H9 (cell line): ENCODE results near the gene SRRD. TPM values are rescaled to one million over a fixed set of nuclear protein-coding genes. Genes with fewer than 3 reads are reported as not detected.

ENCODE experiments used
- DNase-seq: peaks from one replicate; pipeline ENCODE4 v3.0.0-alpha.2; 2017
- H2AFZ ChIP-seq: one replicate; pipeline ENCODE4 v1.6.1; 2013; ENCODE audit warnings: mild to moderate bottlenecking, low read length, control low read depth, moderate library complexity
- H2AK5ac ChIP-seq: 2 replicates; pipeline ENCODE4 v1.6.1; 2013; ENCODE audit warnings: low read length, control low read depth, mixed read lengths; ENCODE audit not compliant: insufficient read length
- H2BK120ac ChIP-seq: one replicate; pipeline ENCODE4 v1.6.1; 2013; ENCODE audit warnings: low read depth, mild to moderate bottlenecking, low read length, control low read depth, inconsistent platforms; ENCODE audit not compliant: poor library complexity, severe bottlenecking
- H2BK12ac ChIP-seq: 2 replicates; pipeline ENCODE4 v1.6.1; 2013; ENCODE audit warnings: low read length, control low read depth, mixed read lengths, low read depth; ENCODE audit not compliant: insufficient read length
- H2BK15ac ChIP-seq: 2 replicates; pipeline ENCODE4 v1.6.1; 2013; ENCODE audit warnings: low read depth, low read length, control low read depth
- H2BK20ac ChIP-seq: one replicate; pipeline ENCODE4 v1.6.1; 2013; ENCODE audit warnings: low read depth, mild to moderate bottlenecking, low read length, control low read depth, inconsistent platforms; ENCODE audit not compliant: poor library complexity, severe bottlenecking
- H2BK5ac ChIP-seq: 2 replicates; pipeline ENCODE4 v1.6.1; 2013; ENCODE audit warnings: low read length, control low read depth, mixed read lengths; ENCODE audit not compliant: insufficient read length
- H3K14ac ChIP-seq: 2 replicates; pipeline ENCODE4 v1.6.1; 2013; ENCODE audit warnings: low read length, control low read depth; ENCODE audit not compliant: insufficient read depth
- H3K18ac ChIP-seq: 2 replicates; pipeline ENCODE4 v1.6.1; 2013; ENCODE audit warnings: low read depth, mild to moderate bottlenecking, mixed read lengths, low read length, control low read depth; ENCODE audit not compliant: insufficient read length
- H3K23ac ChIP-seq: 2 replicates; pipeline ENCODE4 v1.6.1; 2013; ENCODE audit warnings: low read length, control low read depth, mixed read lengths, low read depth; ENCODE audit not compliant: insufficient read length
- H3K23me2 ChIP-seq: 2 replicates; pipeline ENCODE4 v1.6.1; 2013; ENCODE audit warnings: low read depth, mild to moderate bottlenecking, mixed read lengths, low read length, control low read depth; ENCODE audit not compliant: insufficient read length, poor library complexity, severe bottlenecking
- H3K27ac ChIP-seq: 2 replicates; pipeline ENCODE4 v1.5.1; 2013; ENCODE audit warnings: low read length, control low read depth, mixed read lengths, low read depth; ENCODE audit not compliant: insufficient read length
- H3K27me3 ChIP-seq: 2 replicates; pipeline ENCODE4 v1.6.1; 2013; ENCODE audit warnings: low read length, control low read depth, inconsistent platforms; ENCODE audit not compliant: insufficient read depth
- H3K4ac ChIP-seq: 2 replicates; pipeline ENCODE4 v1.6.1; 2013; ENCODE audit warnings: low read depth, mild to moderate bottlenecking, control low read depth, inconsistent platforms, low read length, moderate library complexity
- H3K4me1 ChIP-seq: 2 replicates; pipeline ENCODE4 v1.6.1; 2013; ENCODE audit warnings: low read length, control low read depth, inconsistent platforms; ENCODE audit not compliant: insufficient read depth
- H3K4me2 ChIP-seq: 2 replicates; pipeline ENCODE4 v1.6.1; 2013; ENCODE audit warnings: low read length, control low read depth, mixed read lengths; ENCODE audit not compliant: insufficient read length, insufficient read depth
- H3K56ac ChIP-seq: 2 replicates; pipeline ENCODE4 v1.6.1; 2013; ENCODE audit warnings: low read depth, mild to moderate bottlenecking, mixed read lengths, low read length, control low read depth; ENCODE audit not compliant: insufficient read length
- H3K79me1 ChIP-seq: 2 replicates; pipeline ENCODE4 v1.6.1; 2013; ENCODE audit warnings: low read depth, mild to moderate bottlenecking, moderate library complexity, low read length, control low read depth, inconsistent platforms; ENCODE audit not compliant: insufficient read depth, poor library complexity, severe bottlenecking
- H3K79me2 ChIP-seq: 2 replicates; pipeline ENCODE4 v1.6.1; 2013; ENCODE audit warnings: low read length, control low read depth, inconsistent platforms; ENCODE audit not compliant: insufficient read depth
- H3K9ac ChIP-seq: 2 replicates; pipeline ENCODE4 v1.6.1; 2013; ENCODE audit warnings: low read length, control low read depth, mixed read lengths; ENCODE audit not compliant: insufficient read length; ENCODE audit errors: extremely low read depth
- H3K9me3 ChIP-seq: one replicate; pipeline ENCODE4 v1.6.1; 2013; ENCODE audit warnings: low read depth, low read length, inconsistent platforms; ENCODE audit not compliant: control insufficient read depth
- H3T11ph ChIP-seq: one replicate; pipeline ENCODE4 v1.6.1; 2013; ENCODE audit warnings: mild to moderate bottlenecking, low read length, control low read depth, inconsistent platforms
- H4K20me1 ChIP-seq: one replicate; pipeline ENCODE4 v1.6.1; 2013; ENCODE audit not compliant: control insufficient read depth, insufficient read length, insufficient read depth
- H4K5ac ChIP-seq: 2 replicates; pipeline ENCODE4 v1.6.1; 2013; ENCODE audit warnings: low read depth, mild to moderate bottlenecking, mixed read lengths, low read length, control low read depth; ENCODE audit not compliant: insufficient read length
- H4K8ac ChIP-seq: replicated peaks from 2 replicates; pipeline ENCODE4 v1.6.1; 2013; ENCODE audit warnings: low read length, control low read depth, mixed read lengths, low read depth; ENCODE audit not compliant: insufficient read length
- H4K91ac ChIP-seq: 2 replicates; pipeline ENCODE4 v1.6.1; 2013; ENCODE audit warnings: low read depth, mild to moderate bottlenecking, moderate library complexity, mixed read lengths, low read length, control low read depth; ENCODE audit not compliant: insufficient read length
- H3K27ac Mint-ChIP-seq, 3 experiments: 2 replicates in 2 of 3; 3 replicates in 1 of 3; pipeline ENCODE4 v1.8.0; 2020 to 2021; ENCODE audit warnings: mixed read lengths in 3 of 3, mild to moderate bottlenecking in 1 of 3, moderate library complexity in 1 of 3
- H3K27me3 Mint-ChIP-seq: 2 replicates; pipeline ENCODE4 v1.8.0; 2021; ENCODE audit warnings: low read depth, mild to moderate bottlenecking, moderate library complexity, mixed read lengths
- H3K36me3 Mint-ChIP-seq, 3 experiments: 2 replicates in 2 of 3; 3 replicates in 1 of 3; pipeline ENCODE4 v1.8.0; 2020 to 2021; ENCODE audit warnings: low read depth in 3 of 3, mixed read lengths in 3 of 3; ENCODE audit not compliant: insufficient read depth in 1 of 3
- H3K4me1 Mint-ChIP-seq, 2 experiments: 2 replicates each; pipeline ENCODE4 v1.8.0; 2020; ENCODE audit warnings: mixed read lengths in 2 of 2
- H3K4me3 Mint-ChIP-seq, 2 experiments: 2 replicates in 1 of 2; 3 replicates in 1 of 2; pipeline ENCODE4 v1.8.0; 2020 to 2021; ENCODE audit warnings: mild to moderate bottlenecking in 2 of 2, mixed read lengths in 2 of 2, moderate library complexity in 1 of 2
- H3K9me3 Mint-ChIP-seq, 2 experiments: 2 replicates in 1 of 2; 3 replicates in 1 of 2; pipeline ENCODE4 v1.8.0; 2020; ENCODE audit warnings: mild to moderate bottlenecking in 2 of 2, mixed read lengths in 2 of 2, moderate library complexity in 1 of 2
- CTCF ChIP-seq: fragments of 200-600 bp; sonication (generic); conservative IDR thresholded peaks from 3 replicates; pipeline ENCODE4 v1.8.0; 2021; ENCODE audit warnings: antibody characterized with exemption, mild to moderate bottlenecking
- WGBS: extraction: QIAGEN DNeasy Blood & Tissue Kit; methylation state at CpG from one replicate; pipeline ENCODE4 v1.1.7; 2013; ENCODE audit warnings: missing lambda C conversion rate, low lambda C conversion rate, mixed read lengths; ENCODE audit not compliant: insufficient read length; ENCODE audit errors: extremely low coverage; 5-methylcytosine and 5-hydroxymethylcytosine counted together
- total RNA-seq: library from RNA; stranded (reverse); gene quantifications from 2 replicates; pipeline ENCODE4 v1.2.1, GENCODE V29; 2021

Gene SRRD
- total RNA-seq, 1 experiment from 2014 or later = 36.0 TPM

- H3K36me3 Mint-ChIP-seq = peaks cover 44 to 75% (median 64%) of the 10 kb centered on the region in 3 experiments
- WGBS = no CpG with 5 or more reads among the region's 7 CpGs
- no peak overlapping the region for H2AFZ ChIP-seq
Observed at GRCh38 chr22:26534171-26534855, 50.6 kb downstream of the SRRD start.

More at GRCh38 chr22:26534171-26534855, 50.6 kb downstream of the SRRD start:
- Histone ChIP-seq H2BK120ac (no peak overlapping the region), H3K9me3 (no peaks in the 10 kb centered on the region), H3K4me1 (no peaks in the 10 kb centered on the region), H3K18ac (no peak overlapping the region), H2BK5ac (no peak overlapping the region), H4K91ac (no peak overlapping the region), H4K8ac (no peak overlapping the region), H3K23ac (no peak overlapping the region), H2AK5ac (no peak overlapping the region), H3K56ac (no peak overlapping the region), H3K9ac (no peak overlapping the region), H2BK12ac (no peak overlapping the region), H3T11ph (no peak overlapping the region), H3K27ac (no peak overlapping the region), H3K14ac (no peak overlapping the region), H3K23me2 (no peaks in the 10 kb centered on the region), H4K20me1 (no peaks in the 10 kb centered on the region), H3K79me2 (no peaks in the 10 kb centered on the region; the same call in 1 of the 2 replicates), H2BK20ac (no peak overlapping the region), H2BK15ac (no peak overlapping the region), H3K4ac (no peak overlapping the region), H4K5ac (no peak overlapping the region), H3K79me1 (peaks cover 3% of the 10 kb centered on the region), H3K27me3 (no peaks in the 10 kb centered on the region), H3K4me2 (no peak overlapping the region)
- no peak for TF ChIP-seq CTCF
- Mint-ChIP-seq H3K4me1 (no peaks in the 10 kb centered on the region), H3K27me3 (no peaks in the 10 kb centered on the region), H3K4me3 (no peak overlapping the region), H3K27ac (peak overlapping the region in 2 of 3 experiments; percentile 80 to 84; a peak in 2 of 7 replicates), H3K9me3 (no peaks in the 10 kb centered on the region)
- no peak for DNase-seq
